ENCODE data around the gene VSIG10L2. TPM values are rescaled to one million over a fixed set of nuclear protein-coding genes. Genes with fewer than 3 reads are reported as not detected.

Gene VSIG10L2
- total RNA-seq, 6 experiments from 2014 or later = 0.06 TPM; not detected in 5

GRCh38 chr11:125977333-125977732 is 31.5 kb downstream of the VSIG10L2 start:
- DNase-seq (no peak), ATAC-seq (no peak)
- Histone ChIP-seq H3K4me1 (peaks cover 0 to 7% (median 3%) of the 10 kb centered on the region in 4 donors), H3K4me3 (no peak overlapping the region), H3K27ac (no peak overlapping the region), H3K9me3 (no peaks in the 10 kb centered on the region), H3K27me3 (no peaks in the 10 kb centered on the region), H3K36me3 (no peaks in the 10 kb centered on the region)
- TF ChIP-seq POLR2A (IDR thresholded peaks at IDR 0.05) (no peak), CTCF (IDR thresholded peaks at IDR 0.05) (no peak)
- intact Hi-C loops (cut with DNase I) = no loop called here
- 87% methylated on average over 3 of the region's 3 CpGs for WGBS (ENCODE audit: insufficient coverage, low coverage, low lambda C conversion rate, missing lambda C conversion rate)

GRCh38 chr11:125978181-125978716 is 32.4 kb downstream of the VSIG10L2 start:
- Histone ChIP-seq H3K27ac (peak overlapping the region in 1 of 3 donors; percentile 38), H3K4me1 (peaks cover 0 to 7% (median 3%) of the 10 kb centered on the region in 4 donors), H3K36me3 (no peaks in the 10 kb centered on the region), H3K9me3 (no peaks in the 10 kb centered on the region), H3K27me3 (no peaks in the 10 kb centered on the region), H3K4me3 (no peak overlapping the region)
- TF ChIP-seq CTCF (IDR thresholded peaks at IDR 0.05) = no peak
- no peak for TF ChIP-seq POLR2A (IDR thresholded peaks at IDR 0.05)
- DNase-seq = no peak
- intact Hi-C loops (cut with DNase I) = no loop called here
- no peak for ATAC-seq
- 62% methylated on average over 6 of the region's 6 CpGs for WGBS (ENCODE audit: insufficient coverage, low coverage, low lambda C conversion rate, missing lambda C conversion rate)

- 51% methylated on average over 3 of the region's 3 CpGs for WGBS (ENCODE audit: insufficient coverage, low coverage, low lambda C conversion rate, missing lambda C conversion rate)
- DNase-seq (no peak), ATAC-seq (peak in 3 of 4 donors; percentile 57 to 76 (median 58))
- no peaks in the 10 kb centered on the region for H3K9me3 ChIP-seq
- intact Hi-C loops (cut with DNase I) = no loop called here
- H3K36me3 ChIP-seq = no peaks in the 10 kb centered on the region
- peak overlapping the region in 1 of 3 donors; percentile 38 for H3K27ac ChIP-seq
- no peak overlapping the region for H3K4me3 ChIP-seq
- no peaks in the 10 kb centered on the region for H3K27me3 ChIP-seq
- peaks cover 0 to 7% (median 3%) of the 10 kb centered on the region in 4 donors for H3K4me1 ChIP-seq
- TF ChIP-seq POLR2A (IDR thresholded peaks at IDR 0.05) (no peak), CTCF (IDR thresholded peaks at IDR 0.05) (no peak)
These were observed 33.0 kb downstream of the VSIG10L2 start for GRCh38 chr11:125978778-125979407.

GRCh38 chr11:125979511-125979910 is 33.7 kb downstream of the VSIG10L2 start:
- TF ChIP-seq POLR2A (IDR thresholded peaks at IDR 0.05) (no peak), CTCF (IDR thresholded peaks at IDR 0.05) (no peak)
- no peak overlapping the region for H3K4me3 ChIP-seq
- WGBS (ENCODE audit: insufficient coverage, low coverage, low lambda C conversion rate, missing lambda C conversion rate) = 90% methylated on average over 3 of the region's 3 CpGs
- H3K36me3 ChIP-seq = no peaks in the 10 kb centered on the region
- ATAC-seq (no peak), DNase-seq (no peak)
- no peaks in the 10 kb centered on the region for H3K9me3 ChIP-seq
- H3K27me3 ChIP-seq = no peaks in the 10 kb centered on the region
- intact Hi-C loops (cut with DNase I) = no loop called here
- peaks cover 0 to 7% (median 3%) of the 10 kb centered on the region in 4 donors for H3K4me1 ChIP-seq
- peak overlapping the region in 1 of 3 donors; percentile 38 for H3K27ac ChIP-seq

Data from right lobe of liver (tissue), 6 donors.